Measurements from ENCODE around the gene COMP.
A peak's percentile ranks its signal among the peaks of the same experiment; 100 is the strongest.
"Not testable (repeated sequence)": the region's sequence is repeated elsewhere in the genome, so short reads cannot be mapped to it uniquely, and the experiment has no call there.

COMP gene

GRCh38 chr19:18832306-18833140 is 41.4 kb upstream of the COMP start:
- peak overlapping the region; percentile 95 for H3K9ac ChIP-seq (ENCODE audit: insufficient read length, low read depth)
- no peak for DNase-seq (ENCODE audit: low read depth, low spot score)
- TF ChIP-seq ZNF274 (IDR thresholded peaks at IDR 0.05; ENCODE audit: low read depth, low read length), result no peak
- H3K36me3 ChIP-seq (ENCODE audit: insufficient read depth, insufficient read length, low read length), result peaks cover 46% of the 10 kb centered on the region
- peaks cover 14% of the 10 kb centered on the region for H3K27me3 ChIP-seq (ENCODE audit: insufficient read depth, insufficient read length)
- H3K4me3 ChIP-seq (ENCODE audit: insufficient read length, low read depth), result peak overlapping the region; percentile 90
- 0 out of 2 replicates have a peak, but pooled peaks cover 2% of the 10 kb centered on the region for H3K9me3 ChIP-seq (ENCODE audit: insufficient read depth, low read length)
- H3K4me1 ChIP-seq (ENCODE audit: insufficient read depth, insufficient read length), result no peaks in the 10 kb centered on the region

- no peak for TF ChIP-seq ZNF274 (IDR thresholded peaks at IDR 0.05; ENCODE audit: low read depth, low read length)
- no peak for TF ChIP-seq YY1 (IDR thresholded peaks at IDR 0.05; ENCODE audit: insufficient read depth, insufficient read length)
- no peak for TF ChIP-seq SUZ12 (IDR thresholded peaks at IDR 0.05; ENCODE audit: extremely low read depth, insufficient read depth, insufficient read length)
- Histone ChIP-seq H3K4me3 (ENCODE audit: insufficient read length, low read depth) (peak within 1 kb of the TSS; percentile 90), H3K9ac (ENCODE audit: insufficient read length, low read depth) (peak within 1 kb of the TSS; percentile 95), H3K9me3 (ENCODE audit: insufficient read depth, low read length) (peaks cover 10% of the 10 kb centered on the region; the same call in 1 of the 2 replicates), H3K4me1 (ENCODE audit: insufficient read depth, insufficient read length) (no peaks in the 10 kb centered on the region), H3K27me3 (ENCODE audit: insufficient read depth, insufficient read length) (peaks cover 16% of the 10 kb centered on the region), H3K36me3 (ENCODE audit: insufficient read depth, insufficient read length, low read length) (peaks cover 39% of the 10 kb centered on the region)
- DNase-seq (ENCODE audit: low read depth, low spot score), result peak; percentile 92
Observed at GRCh38 chr19:18831524-18832305, 40.6 kb upstream of the COMP start, which contains the start of gene UPF1. UPF1 (plus strand) TSS chr19:18831959; CDS start chr19:18832210, 251 bp downstream.

GRCh38 chr19:18830488-18830887 is 39.4 kb upstream of the COMP start:
- Histone ChIP-seq H3K36me3 (ENCODE audit: insufficient read depth, insufficient read length, low read length) (peaks cover 28% of the 10 kb centered on the region), H3K4me1 (ENCODE audit: insufficient read depth, insufficient read length) (no peaks in the 10 kb centered on the region), H3K9me3 (ENCODE audit: insufficient read depth, low read length) (peaks cover 10% of the 10 kb centered on the region; the same call in 1 of the 2 replicates), H3K9ac (ENCODE audit: insufficient read length, low read depth) (peak overlapping the region; percentile 10), H3K4me3 (ENCODE audit: insufficient read length, low read depth) (no peak overlapping the region), H3K27me3 (ENCODE audit: insufficient read depth, insufficient read length) (peaks cover 16% of the 10 kb centered on the region)
- no peak for TF ChIP-seq YY1 (IDR thresholded peaks at IDR 0.05; ENCODE audit: insufficient read depth, insufficient read length)
- no peak for TF ChIP-seq ZNF274 (IDR thresholded peaks at IDR 0.05; ENCODE audit: low read depth, low read length)
- no peak for TF ChIP-seq SUZ12 (IDR thresholded peaks at IDR 0.05; ENCODE audit: extremely low read depth, insufficient read depth, insufficient read length)
- no peak for DNase-seq (ENCODE audit: low read depth, low spot score)

- no peak for TF ChIP-seq ZNF274 (IDR thresholded peaks at IDR 0.05; ENCODE audit: low read depth, low read length)
- TF ChIP-seq SUZ12 (IDR thresholded peaks at IDR 0.05; ENCODE audit: extremely low read depth, insufficient read depth, insufficient read length), result no peak
- no peak for TF ChIP-seq YY1 (IDR thresholded peaks at IDR 0.05; ENCODE audit: insufficient read depth, insufficient read length)
- peaks cover 10% of the 10 kb centered on the region; the same call in 1 of the 2 replicates for H3K9me3 ChIP-seq (ENCODE audit: insufficient read depth, low read length)
- H3K27me3 ChIP-seq (ENCODE audit: insufficient read depth, insufficient read length), result peaks cover 16% of the 10 kb centered on the region
- no peaks in the 10 kb centered on the region for H3K4me1 ChIP-seq (ENCODE audit: insufficient read depth, insufficient read length)
- DNase-seq (ENCODE audit: low read depth, low spot score), result no peak
- H3K4me3 ChIP-seq (ENCODE audit: insufficient read length, low read depth), result no peak overlapping the region
- H3K36me3 ChIP-seq (ENCODE audit: insufficient read depth, insufficient read length, low read length), result peaks cover 12% of the 10 kb centered on the region
- no peak overlapping the region for H3K9ac ChIP-seq (ENCODE audit: insufficient read length, low read depth)
Observed at GRCh38 chr19:18828786-18829185, 37.7 kb upstream of the COMP start.

GRCh38 chr19:18817574-18817973 is 26.5 kb upstream of the COMP start:
- H3K36me3 ChIP-seq (ENCODE audit: insufficient read depth, insufficient read length, low read length), result no peaks in the 10 kb centered on the region
- H3K9ac ChIP-seq (ENCODE audit: insufficient read length, low read depth), result no peak overlapping the region
- H3K4me1 ChIP-seq (ENCODE audit: insufficient read depth, insufficient read length), result no peaks in the 10 kb centered on the region
- DNase-seq (ENCODE audit: low read depth, low spot score), result no peak
- no peak overlapping the region for H3K4me3 ChIP-seq (ENCODE audit: insufficient read length, low read depth)
- no peaks in the 10 kb centered on the region for H3K9me3 ChIP-seq (ENCODE audit: insufficient read depth, low read length)
- H3K27me3 ChIP-seq (ENCODE audit: insufficient read depth, insufficient read length), result no peaks in the 10 kb centered on the region
- TF ChIP-seq YY1 (IDR thresholded peaks at IDR 0.05; ENCODE audit: insufficient read depth, insufficient read length) (no peak), SUZ12 (IDR thresholded peaks at IDR 0.05; ENCODE audit: extremely low read depth, insufficient read depth, insufficient read length) (no peak), ZNF274 (IDR thresholded peaks at IDR 0.05; ENCODE audit: low read depth, low read length) (no peak)

GRCh38 chr19:18816645-18817044 is 25.5 kb upstream of the COMP start:
- DNase-seq (ENCODE audit: low read depth, low spot score); H3K9me3 ChIP-seq (ENCODE audit: insufficient read depth, low read length); H3K27me3 ChIP-seq (ENCODE audit: insufficient read depth, insufficient read length); H3K4me1 ChIP-seq (ENCODE audit: insufficient read depth, insufficient read length); H3K4me3 ChIP-seq (ENCODE audit: insufficient read length, low read depth); H3K36me3 ChIP-seq (ENCODE audit: insufficient read depth, insufficient read length, low read length); H3K9ac ChIP-seq (ENCODE audit: insufficient read length, low read depth): not testable (repeated sequence)

GRCh38 chr19:18815673-18816072 is 24.6 kb upstream of the COMP start:
- DNase-seq (ENCODE audit: low read depth, low spot score), result no peak
- no peaks in the 10 kb centered on the region for H3K4me1 ChIP-seq (ENCODE audit: insufficient read depth, insufficient read length)

More at GRCh38 chr19:18815673-18816072, 24.6 kb upstream of the COMP start:
- Histone ChIP-seq H3K36me3 (ENCODE audit: insufficient read depth, insufficient read length, low read length) (no peaks in the 10 kb centered on the region), H3K9me3 (ENCODE audit: insufficient read depth, low read length) (no peaks in the 10 kb centered on the region), H3K27me3 (ENCODE audit: insufficient read depth, insufficient read length) (peaks cover 7% of the 10 kb centered on the region), H3K4me3 (ENCODE audit: insufficient read length, low read depth) (no peak overlapping the region), H3K9ac (ENCODE audit: insufficient read length, low read depth) (no peak overlapping the region)
- TF ChIP-seq YY1 (IDR thresholded peaks at IDR 0.05; ENCODE audit: insufficient read depth, insufficient read length) (no peak), SUZ12 (IDR thresholded peaks at IDR 0.05; ENCODE audit: extremely low read depth, insufficient read depth, insufficient read length) (no peak), ZNF274 (IDR thresholded peaks at IDR 0.05; ENCODE audit: low read depth, low read length) (no peak)

Data from NT2/D1 (cell line).